ENCODE data around the gene ABCA13.
A peak's percentile ranks its signal among the peaks of the same experiment; 100 is the strongest.
"Not testable (repeated sequence)": the region's sequence is repeated elsewhere in the genome, so short reads cannot be mapped to it uniquely, and the experiment has no call there.

Gene ABCA13

DNA sequence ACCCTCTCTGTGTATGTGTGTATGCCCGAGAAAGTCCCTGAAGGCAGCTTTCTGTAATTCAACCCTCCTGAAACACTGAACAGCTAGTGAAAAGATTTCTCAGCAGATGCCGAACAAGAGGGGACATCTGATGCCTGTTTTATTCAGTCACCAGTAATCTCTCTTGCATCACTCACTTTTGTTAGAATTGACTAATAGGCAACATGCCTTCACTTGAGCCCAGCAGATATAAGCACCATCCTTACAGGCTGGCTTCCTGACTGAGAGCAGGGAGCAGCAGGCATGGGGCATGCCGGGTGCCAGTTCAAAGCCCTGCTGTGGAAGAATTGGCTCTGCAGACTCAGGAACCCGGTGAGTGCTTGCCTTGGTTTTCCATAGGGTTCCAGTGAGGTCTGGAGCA lies at the start of gene ABCA13:
TSS of gene ABCA13 (plus strand) at position 257 of the 400 bp plus-strand sequence. CDS start at position 283, 26 bp downstream.
- intact Hi-C loops (cut with DNase I), result no loop called here
- DNase-seq, result no peak

- no peak for DNase-seq
- intact Hi-C loops (cut with DNase I), result no loop called here
Observed at GRCh38 chr7:48126037-48126436, 45.2 kb upstream of the ABCA13 start.

DNA sequence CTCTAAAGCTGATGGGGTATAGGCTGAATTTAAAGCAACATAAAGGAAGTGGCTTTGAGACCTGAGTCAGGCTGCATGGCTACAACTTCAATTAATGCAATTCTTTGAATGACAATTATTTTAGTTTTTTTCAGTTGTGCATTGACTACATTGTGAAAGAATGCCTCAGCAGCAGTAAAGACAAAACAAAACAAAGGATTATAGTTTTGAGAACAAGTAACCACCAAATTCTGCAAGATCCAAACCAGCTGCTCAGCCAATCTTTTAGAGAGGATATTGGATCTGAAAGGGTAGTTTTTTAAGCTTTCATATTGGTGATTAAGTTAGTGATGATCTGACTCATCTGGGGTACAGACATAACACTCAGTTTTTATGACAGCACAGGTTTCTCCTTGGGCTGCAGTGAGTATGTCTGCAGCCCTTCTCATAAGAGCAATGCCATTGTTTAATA lies 40.6 kb upstream of the ABCA13 start:
- no peak for DNase-seq
- intact Hi-C loops (cut with DNase I), result no loop called here

DNA sequence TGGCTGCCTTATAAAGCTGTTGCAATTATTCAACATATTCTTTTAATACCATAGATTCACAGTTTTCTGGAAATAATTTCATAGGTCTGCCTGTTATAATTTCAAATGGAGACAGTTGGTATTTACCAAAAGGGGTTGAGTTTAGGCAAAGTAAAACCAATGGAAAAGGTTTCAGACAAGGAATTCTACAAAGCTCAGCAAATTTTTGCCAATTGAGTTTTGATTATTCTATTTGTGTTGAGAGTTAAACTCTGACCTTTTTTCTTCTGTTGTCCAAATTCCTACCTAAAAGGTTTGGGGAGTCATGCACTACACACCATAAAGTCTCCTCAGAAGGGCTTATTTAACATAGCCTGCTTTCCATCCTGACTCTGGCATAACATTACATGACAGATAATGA lies 38.5 kb upstream of the ABCA13 start:
- no peak for DNase-seq
- intact Hi-C loops (cut with DNase I), result no loop called here

GRCh38 chr7:48139459-48139858 lies 31.8 kb upstream of the ABCA13 start:
- intact Hi-C loops (cut with DNase I), result no loop called here
- DNase-seq, result no peak

GRCh38 chr7:48140001-48140681 lies 31.1 kb upstream of the ABCA13 start:
- intact Hi-C loops (cut with DNase I), result no loop called here
- no peak for DNase-seq

- DNase-seq, result no peak
- intact Hi-C loops (cut with DNase I), result no loop called here
Observed at GRCh38 chr7:48141521-48141920, 29.7 kb upstream of the ABCA13 start.

GRCh38 chr7:48144291-48144768 lies 26.9 kb upstream of the ABCA13 start:
- intact Hi-C loops (cut with DNase I), result no loop called here
- no peak for DNase-seq

GRCh38 chr7:48147078-48147591 lies 24.1 kb upstream of the ABCA13 start:
- DNase-seq, result no peak
- intact Hi-C loops (cut with DNase I), result no loop called here

DNA sequence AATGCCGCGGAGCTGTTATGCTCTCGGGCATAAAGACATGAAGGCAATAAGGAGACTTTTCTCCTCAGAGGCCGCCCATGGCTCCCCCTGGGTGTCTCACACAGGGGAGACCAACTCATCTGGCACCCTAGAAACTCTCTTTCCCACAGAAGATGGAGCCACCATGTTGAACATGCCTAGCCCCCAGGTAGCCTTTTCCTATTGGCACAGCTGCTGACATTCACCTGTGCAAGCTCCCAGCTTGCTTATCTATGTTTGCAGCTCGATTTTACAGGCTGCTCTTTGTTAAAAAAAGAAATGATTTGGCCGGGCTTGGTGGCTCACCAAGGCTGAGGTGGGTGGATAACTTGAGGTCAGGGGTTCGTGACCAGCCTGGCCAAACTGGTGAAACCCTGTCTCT lies 23.6 kb upstream of the ABCA13 start:
- intact Hi-C loops (cut with DNase I); DNase-seq: not testable (repeated sequence)

DNA sequence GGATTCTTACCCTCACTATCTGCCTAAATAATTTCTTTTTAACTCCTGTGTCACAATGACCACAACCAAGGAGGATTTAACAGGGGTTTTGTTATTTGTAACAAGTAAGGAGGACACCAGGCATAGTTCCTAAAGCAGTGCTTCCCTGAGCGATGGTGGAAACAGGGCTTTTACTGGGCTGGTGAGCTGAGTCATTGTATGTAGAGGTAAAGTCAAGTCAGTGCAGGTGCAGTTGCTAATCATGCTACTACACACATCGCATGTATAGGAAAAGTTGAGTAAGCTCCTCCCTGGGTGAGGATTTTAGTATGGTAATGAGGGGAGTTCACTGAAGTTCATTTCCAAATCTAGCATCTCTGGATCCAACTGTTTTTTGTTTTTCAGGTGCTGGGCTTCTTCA lies 22.9 kb upstream of the ABCA13 start:
- intact Hi-C loops (cut with DNase I), result no loop called here
- no peak for DNase-seq

GRCh38 chr7:48149058-48149457 lies 22.2 kb upstream of the ABCA13 start:
- no peak for DNase-seq
- intact Hi-C loops (cut with DNase I), result no loop called here

GRCh38 chr7:48150086-48150485 lies 21.2 kb upstream of the ABCA13 start:
- intact Hi-C loops (cut with DNase I), result no loop called here
- DNase-seq, result no peak

- DNase-seq, result peak in 1 of 10 donors; percentile 7
Observed at GRCh38 chr7:48154792-48155413, 16.4 kb upstream of the ABCA13 start.

GRCh38 chr7:48158404-48158803 lies 12.9 kb upstream of the ABCA13 start:
- intact Hi-C loops (cut with DNase I), result no loop called here
- no peak for DNase-seq

More at GRCh38 chr7:48154792-48155413, 16.4 kb upstream of the ABCA13 start:
- intact Hi-C loops (cut with DNase I), result no loop called here

- DNase-seq, result no peak
- intact Hi-C loops (cut with DNase I), result no loop called here
Observed at GRCh38 chr7:48161407-48162125, 9.7 kb upstream of the ABCA13 start.

GRCh38 chr7:48165157-48165556 lies 6.1 kb upstream of the ABCA13 start:
- intact Hi-C loops (cut with DNase I), result no loop called here
- DNase-seq, result no peak

GRCh38 chr7:48168159-48168558 lies 3.1 kb upstream of the ABCA13 start:
- DNase-seq, result no peak
- intact Hi-C loops (cut with DNase I), result no loop called here

- DNase-seq, result no peak
- intact Hi-C loops (cut with DNase I), result no loop called here
Observed at GRCh38 chr7:48170506-48170905, 752 bp upstream of the ABCA13 start.

DNA sequence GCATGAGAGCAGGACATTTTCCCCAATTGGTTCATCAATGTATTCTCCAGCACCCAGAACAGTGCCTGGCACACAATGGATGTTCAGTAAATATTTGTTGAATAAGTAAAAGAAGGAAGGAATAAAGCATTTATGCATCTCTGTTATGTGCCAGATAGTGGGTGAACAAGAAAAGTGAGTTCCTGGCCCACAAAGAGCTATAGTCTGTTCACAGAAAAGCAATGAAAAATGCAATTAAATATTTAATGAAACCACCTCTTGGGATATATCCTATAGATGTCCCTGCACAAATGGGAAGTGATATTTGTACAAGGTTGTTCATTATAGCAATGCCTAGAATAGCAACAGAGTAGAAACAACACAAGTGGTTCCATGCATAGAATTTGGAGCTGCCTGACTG lies 2.1 kb downstream of the ABCA13 start:
- no peak for DNase-seq
- intact Hi-C loops (cut with DNase I), result no loop called here

- intact Hi-C loops (cut with DNase I), result no loop called here
Observed at GRCh38 chr7:48173756-48174382, 2.6 kb downstream of the ABCA13 start.

More at GRCh38 chr7:48173756-48174382, 2.6 kb downstream of the ABCA13 start:
- no peak for DNase-seq

Data from posterior cingulate gyrus (tissue), 11 donors.